WERI-Rb-1 (cell line): ENCODE data around the gene CPNE1.
A peak's percentile ranks its signal among the peaks of the same experiment; 100 is the strongest.

Experiments used
- DNase-seq: peaks from one replicate; pipeline ENCODE4 v3.0.0-alpha.2; 2020
- H3K27ac ChIP-seq: fragments of 250-450 bp; sonication (Bioruptor Pico); 2 replicates; pipeline ENCODE4 v1.5.1; 2020; ENCODE audit warnings: mild to moderate bottlenecking, moderate library complexity
- H3K27me3 ChIP-seq: fragments of 250-450 bp; sonication (Bioruptor Pico); 2 replicates; pipeline ENCODE4 v1.5.1; 2021; ENCODE audit warnings: mild to moderate bottlenecking, low read depth, moderate library complexity; ENCODE audit not compliant: insufficient read depth, severe bottlenecking
- H3K36me3 ChIP-seq: fragments of 250-450 bp; sonication (Bioruptor Pico); 2 replicates; pipeline ENCODE4 v1.5.1; 2020; ENCODE audit warnings: mild to moderate bottlenecking, moderate library complexity
- H3K4me3 ChIP-seq: 2 replicates; pipeline ENCODE4 v1.5.1; 2011; ENCODE audit warnings: low read depth, mild to moderate bottlenecking, control low read depth, low read length
- H3K9me3 ChIP-seq: fragments of 250-450 bp; sonication (Bioruptor Pico); 2 replicates; pipeline ENCODE4 v1.5.1; 2021; ENCODE audit warnings: mild to moderate bottlenecking, moderate library complexity; ENCODE audit not compliant: severe bottlenecking
- TF ChIP-seq, protein P1 (sequence below): IDR thresholded peaks from 2 replicates; pipeline ENCODE4 v1.5.1; 2011; ENCODE audit warnings: low read depth, mild to moderate bottlenecking, control low read depth, inconsistent platforms, low read length

Gene CPNE1

DNA sequence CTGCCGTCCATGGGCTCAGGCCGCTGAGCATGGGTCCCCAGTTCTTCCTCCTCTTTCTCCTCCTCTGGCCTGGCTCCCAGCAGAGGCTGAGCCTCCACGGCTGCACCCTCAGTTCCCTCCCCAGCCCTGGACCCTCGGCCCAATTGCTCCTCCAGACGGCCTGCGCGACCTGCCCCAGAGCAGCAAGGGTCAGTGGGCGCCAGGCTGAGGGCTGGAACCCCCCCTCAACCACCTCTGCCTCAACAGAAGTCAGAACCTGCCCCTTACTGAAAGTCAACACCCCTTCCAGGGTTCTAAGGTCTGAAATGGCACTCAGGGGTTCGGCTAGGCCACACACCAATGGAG lies 65.0 kb downstream of the CPNE1 start:
- DNase-seq, result no peak
- no peak overlapping the region for H3K27ac ChIP-seq
- H3K27me3 ChIP-seq, result no peaks in the 10 kb centered on the region
- TF ChIP-seq, protein P1, sequence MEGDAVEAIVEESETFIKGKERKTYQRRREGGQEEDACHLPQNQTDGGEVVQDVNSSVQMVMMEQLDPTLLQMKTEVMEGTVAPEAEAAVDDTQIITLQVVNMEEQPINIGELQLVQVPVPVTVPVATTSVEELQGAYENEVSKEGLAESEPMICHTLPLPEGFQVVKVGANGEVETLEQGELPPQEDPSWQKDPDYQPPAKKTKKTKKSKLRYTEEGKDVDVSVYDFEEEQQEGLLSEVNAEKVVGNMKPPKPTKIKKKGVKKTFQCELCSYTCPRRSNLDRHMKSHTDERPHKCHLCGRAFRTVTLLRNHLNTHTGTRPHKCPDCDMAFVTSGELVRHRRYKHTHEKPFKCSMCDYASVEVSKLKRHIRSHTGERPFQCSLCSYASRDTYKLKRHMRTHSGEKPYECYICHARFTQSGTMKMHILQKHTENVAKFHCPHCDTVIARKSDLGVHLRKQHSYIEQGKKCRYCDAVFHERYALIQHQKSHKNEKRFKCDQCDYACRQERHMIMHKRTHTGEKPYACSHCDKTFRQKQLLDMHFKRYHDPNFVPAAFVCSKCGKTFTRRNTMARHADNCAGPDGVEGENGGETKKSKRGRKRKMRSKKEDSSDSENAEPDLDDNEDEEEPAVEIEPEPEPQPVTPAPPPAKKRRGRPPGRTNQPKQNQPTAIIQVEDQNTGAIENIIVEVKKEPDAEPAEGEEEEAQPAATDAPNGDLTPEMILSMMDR, result no peak
- H3K4me3 ChIP-seq, result no peak overlapping the region
- no peaks in the 10 kb centered on the region for H3K9me3 ChIP-seq
- no peaks in the 10 kb centered on the region for H3K36me3 ChIP-seq

DNA sequence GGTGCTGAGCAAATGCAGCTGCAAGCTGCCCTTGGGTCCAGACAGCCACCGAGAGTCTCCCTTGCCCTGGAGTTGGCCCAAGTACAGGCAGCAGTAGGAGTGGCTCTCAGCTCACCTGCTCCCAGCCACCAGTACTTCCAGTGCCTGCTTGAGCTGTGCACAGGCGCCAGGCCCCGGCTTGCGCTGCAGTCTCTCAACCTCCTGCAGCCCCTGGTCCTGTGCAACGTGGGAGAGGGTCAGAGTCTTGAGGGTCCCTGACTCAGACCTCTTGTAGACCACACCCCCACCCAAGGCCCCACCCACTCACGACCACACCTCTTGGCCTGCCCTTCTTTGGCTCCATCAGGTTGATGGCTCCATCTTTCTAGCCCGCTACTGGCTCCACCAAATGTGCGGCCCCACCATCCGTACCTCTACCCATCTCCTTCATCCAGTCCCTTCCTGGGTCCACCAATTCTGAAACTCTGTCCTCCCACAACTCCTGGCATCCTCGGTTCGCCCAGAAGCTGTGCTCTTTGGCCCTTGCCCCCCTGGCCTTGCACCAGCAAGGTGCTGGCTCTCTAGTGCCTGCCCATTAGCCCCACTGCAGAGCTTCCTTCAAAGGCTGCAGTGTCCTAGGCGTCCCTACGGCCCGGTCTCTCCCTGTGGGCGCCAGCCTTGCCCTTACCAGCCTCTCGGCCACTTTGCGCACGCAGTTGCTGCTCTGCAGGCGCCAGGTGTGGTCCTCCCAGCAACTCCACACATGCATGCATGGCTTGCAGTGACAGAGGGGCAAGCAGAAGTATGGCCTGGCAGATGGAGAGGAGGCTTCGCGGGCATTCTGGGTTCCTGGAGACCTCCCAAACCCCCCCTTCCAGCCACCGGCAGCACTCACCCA lies 65.6 kb downstream of the CPNE1 start:
- Histone ChIP-seq H3K9me3 (no peaks in the 10 kb centered on the region), H3K27me3 (no peaks in the 10 kb centered on the region), H3K4me3 (no peak overlapping the region), H3K27ac (peak overlapping the region; percentile 41), H3K36me3 (no peaks in the 10 kb centered on the region)
- DNase-seq, result no peak
- TF ChIP-seq, protein P1, result no peak

DNA sequence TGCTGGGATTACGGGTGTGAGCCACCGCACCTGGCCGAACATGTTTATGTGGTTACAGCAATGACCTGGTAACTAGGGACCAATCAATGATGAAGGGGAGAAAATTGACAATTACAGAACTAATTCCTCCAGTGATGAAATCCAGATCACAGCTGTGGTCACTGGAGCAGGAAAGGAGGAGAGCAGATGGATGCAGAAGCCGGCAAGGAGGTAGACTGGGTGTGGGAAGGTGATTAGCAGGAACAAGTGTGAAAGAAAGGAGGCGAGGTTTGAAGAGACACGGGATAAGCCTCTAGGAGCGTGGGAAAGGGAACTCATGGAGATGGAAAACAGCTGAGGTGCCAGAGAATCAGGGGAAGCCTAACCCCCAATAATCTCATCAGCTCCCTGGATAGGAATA lies 66.2 kb downstream of the CPNE1 start:
- Histone ChIP-seq H3K9me3 (no peaks in the 10 kb centered on the region), H3K36me3 (no peaks in the 10 kb centered on the region), H3K4me3 (no peak overlapping the region), H3K27ac (peak overlapping the region; percentile 41), H3K27me3 (no peaks in the 10 kb centered on the region)
- DNase-seq, result peak; percentile 74
- TF ChIP-seq, protein P1, result no peak

DNA sequence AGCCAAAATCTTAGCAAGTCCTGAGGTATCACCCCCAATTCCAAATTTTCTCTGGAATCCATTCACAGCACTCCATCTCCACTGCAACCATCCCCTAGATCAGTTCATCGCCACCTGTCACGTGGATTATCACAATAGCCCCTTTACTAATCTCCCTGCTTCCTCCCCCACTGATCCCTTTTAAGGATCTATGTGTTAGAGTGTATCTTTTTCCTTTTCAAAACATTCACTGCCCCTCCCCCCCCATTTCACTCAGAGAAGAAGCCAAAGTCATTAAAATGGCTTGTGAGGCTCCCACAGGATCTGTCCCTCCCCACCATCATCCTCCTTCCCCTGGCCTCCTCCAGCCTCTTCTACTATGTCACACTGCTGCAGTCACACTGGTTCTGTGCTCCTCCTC lies 67.5 kb downstream of the CPNE1 start:
- H3K27me3 ChIP-seq, result no peaks in the 10 kb centered on the region
- H3K9me3 ChIP-seq, result no peaks in the 10 kb centered on the region
- TF ChIP-seq, protein P1, result no peak
- H3K36me3 ChIP-seq, result no peaks in the 10 kb centered on the region
- H3K27ac ChIP-seq, result peak overlapping the region; percentile 41
- no peak overlapping the region for H3K4me3 ChIP-seq
- DNase-seq, result peak; percentile 65

DNA sequence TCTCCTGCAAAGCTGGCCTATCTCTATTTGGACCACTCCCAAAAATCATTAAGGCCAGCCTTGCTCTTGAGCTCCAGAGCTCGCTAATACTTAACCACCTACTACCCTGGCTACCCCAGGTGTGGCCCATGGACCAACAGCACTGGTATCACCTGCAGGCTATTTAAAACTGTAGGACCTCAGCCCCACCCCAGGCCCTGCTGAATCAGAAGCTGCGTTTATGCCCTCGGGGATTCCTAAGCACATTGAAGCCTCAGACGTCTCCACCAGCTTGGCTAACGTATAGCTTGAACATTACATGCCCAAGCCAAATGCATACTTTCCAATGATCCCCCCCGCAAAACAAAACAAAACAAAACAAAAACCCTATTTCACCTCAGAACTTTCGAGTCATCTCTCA lies 68.8 kb downstream of the CPNE1 start:
- no peaks in the 10 kb centered on the region for H3K27me3 ChIP-seq
- TF ChIP-seq, protein P1, result no peak
- no peak overlapping the region for H3K4me3 ChIP-seq
- H3K9me3 ChIP-seq, result no peaks in the 10 kb centered on the region
- no peaks in the 10 kb centered on the region for H3K36me3 ChIP-seq
- H3K27ac ChIP-seq, result no peak overlapping the region
- DNase-seq, result no peak

DNA sequence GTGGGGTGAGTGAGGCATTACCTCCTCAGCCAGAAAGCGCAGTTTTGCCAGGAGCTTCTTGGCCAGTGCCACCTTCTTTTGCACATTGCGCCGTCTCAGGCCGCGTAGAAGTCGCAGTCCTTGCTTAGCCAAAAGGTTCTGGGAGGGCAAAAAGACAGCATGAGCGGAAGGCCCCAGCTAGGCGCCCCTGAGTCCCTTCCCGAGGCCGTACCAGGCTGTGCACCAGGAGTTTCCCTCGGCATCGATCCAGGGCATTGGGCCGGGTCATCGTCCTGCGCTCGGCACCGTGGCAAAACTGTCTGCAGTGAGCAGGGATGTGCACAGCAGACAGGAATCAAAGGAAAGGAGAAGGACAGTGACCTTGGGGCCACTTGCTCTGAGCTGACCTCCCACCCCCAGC lies 69.2 kb downstream of the CPNE1 start:
- TF ChIP-seq, protein P1, result no peak
- H3K36me3 ChIP-seq, result no peaks in the 10 kb centered on the region
- H3K9me3 ChIP-seq, result no peaks in the 10 kb centered on the region
- no peaks in the 10 kb centered on the region for H3K27me3 ChIP-seq
- no peak overlapping the region for H3K27ac ChIP-seq
- H3K4me3 ChIP-seq, result no peak overlapping the region
- DNase-seq, result no peak
